HEK293 (cell line): ENCODE results near the gene TMEM151B.

Experiments used
- CTCF ChIP-seq: fragments of 450-650 bp; formaldehyde crosslinking; IDR thresholded peaks from 2 replicates; pipeline ENCODE4 v1.5.1; 2016; ENCODE audit warnings: missing biosample characterization, missing genetic modification characterization
- REPIN1 ChIP-seq: fragments of 450-650 bp; formaldehyde crosslinking; IDR thresholded peaks from 2 replicates; pipeline ENCODE4 v1.5.1; 2017; ENCODE audit warnings: missing biosample characterization, missing genetic modification characterization, low read depth
- ZBTB49 ChIP-seq: fragments of 450-650 bp; formaldehyde crosslinking; IDR thresholded peaks from 2 replicates; pipeline ENCODE4 v1.5.1; 2016; ENCODE audit warnings: missing biosample characterization, missing genetic modification characterization, low read depth
- ZNF169 ChIP-seq: fragments of 450-650 bp; formaldehyde crosslinking; IDR thresholded peaks from 2 replicates; pipeline ENCODE4 v1.5.1; 2016; ENCODE audit warnings: missing biosample characterization, missing genetic modification characterization
- ZNF416 ChIP-seq: fragments of 450-650 bp; formaldehyde crosslinking; IDR thresholded peaks from 2 replicates; pipeline ENCODE4 v1.5.1; 2016; ENCODE audit warnings: missing biosample characterization, missing genetic modification characterization

GRCh38 chr6:44270526-44271405, 516 bp downstream of the TMEM151B start:
- TF ChIP-seq REPIN1 (tag by site-specific recombination) (no peak), ZNF416 (no peak), ZBTB49 (tag by site-specific recombination) (no peak), ZNF169 (tag by site-specific recombination) (no peak), CTCF (tag by site-specific recombination) (no peak)
